ENCODE results near the gene CFAP61. TPM values are rescaled to one million over a fixed set of nuclear protein-coding genes. Genes with fewer than 3 reads are reported as not detected.

The CFAP61 gene
- polyA plus RNA-seq, 4 donors = 2.6 to 4.0 (median 3.3) TPM

Other genes starting within 250 kb of the CFAP61 start
- 100 to 1,000 TPM in 3 of 4 donors, 10 to 100 TPM in 1; 92.7 to 106 (median 105) TPM for gene NAA20, start 35.2 kb upstream of the CFAP61 start, polyA plus RNA-seq (ENCODE audit: insufficient read length in 4 of 4)
- gene CRNKL1, start 66 bp upstream of the CFAP61 start, polyA plus RNA-seq (ENCODE audit: insufficient read length in 4 of 4) = 10 to 100 TPM; 40.9 to 43.8 (median 43.1) TPM

All from right renal pelvis (tissue), 4 donors.